Measurements from ENCODE around the gene ZC2HC1C. TPM values are rescaled to one million over a fixed set of nuclear protein-coding genes. Genes with fewer than 3 reads are reported as not detected.

ZC2HC1C gene
- total RNA-seq, 2 donors from 2014 or later, result 1.2 to 3.0 TPM

DNA sequence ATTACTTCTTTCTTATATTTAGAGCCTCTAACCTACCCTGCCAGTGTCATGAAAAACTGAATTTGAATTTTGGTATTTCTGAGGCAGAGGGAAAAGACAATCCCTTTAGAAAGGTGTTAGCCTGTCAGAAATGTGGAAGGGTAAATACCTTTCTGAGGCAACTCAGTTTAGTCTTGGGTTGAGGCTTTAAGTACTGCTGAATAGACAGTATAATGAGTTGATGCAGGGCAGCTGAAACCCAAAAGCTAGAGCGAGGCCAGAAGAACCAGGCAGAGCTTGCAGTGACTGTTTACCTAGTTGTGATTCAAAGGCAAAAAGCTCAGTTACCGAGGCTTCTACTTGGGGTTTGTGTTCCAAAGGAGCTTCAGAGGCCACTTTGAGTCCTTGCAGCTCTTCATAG is 18.7 kb downstream of the ZC2HC1C start:
- DNase-seq (no peak), ATAC-seq (replicated peaks in 1 of 2) (no peak)
- Mint-ChIP-seq H3K4me3 (no peak overlapping the region), H3K9me3 (no peaks in the 10 kb centered on the region), H3K27ac (no peak overlapping the region), H3K36me3 (ENCODE audit: insufficient read depth in 2 of 2) (peaks cover 4 to 13% of the 10 kb centered on the region in 2 donors), H3K27me3 (ENCODE audit: low read depth) (no peaks in the 10 kb centered on the region), H3K4me1 (ENCODE audit: low read depth) (no peaks in the 10 kb centered on the region)

DNA sequence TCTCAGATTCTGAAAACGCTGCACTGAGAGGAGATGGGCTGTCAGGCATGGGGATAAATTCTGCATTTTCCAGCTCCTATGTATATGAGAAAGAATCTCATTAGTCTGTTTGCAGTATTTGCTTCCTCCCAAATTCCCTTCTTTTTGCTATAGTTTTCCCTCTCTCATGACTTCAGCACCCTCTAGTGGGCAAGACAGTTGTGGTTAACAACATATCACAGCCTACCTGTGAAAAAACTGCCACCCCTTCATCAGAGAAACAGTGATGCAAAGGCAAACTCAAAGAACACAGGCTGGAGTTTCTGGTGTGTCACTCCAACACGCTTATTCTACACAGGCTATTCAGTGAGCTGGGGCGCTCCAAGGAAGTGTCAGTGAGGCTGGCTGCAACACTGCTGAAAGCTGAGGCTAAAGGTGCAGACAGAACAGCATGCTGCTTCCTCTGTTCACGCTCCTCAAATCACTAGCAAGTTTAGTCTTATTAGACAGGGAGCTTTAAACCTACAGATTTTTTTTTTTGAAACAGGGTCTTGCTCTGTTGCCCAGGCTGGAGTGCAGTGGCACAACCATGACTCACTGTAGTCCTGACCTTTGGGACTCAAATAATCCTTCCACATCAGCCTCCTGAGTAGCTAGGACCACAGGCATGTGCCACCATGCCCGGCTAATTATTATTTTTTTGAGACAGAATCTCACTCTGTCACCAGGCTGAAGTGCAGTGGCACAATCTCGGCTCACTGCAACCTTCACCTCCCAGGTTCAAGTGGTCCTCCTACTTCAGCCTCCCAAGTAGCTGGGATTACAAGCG is 19.3 kb downstream of the ZC2HC1C start:
- H3K4me1 Mint-ChIP-seq (ENCODE audit: low read depth), result no peaks in the 10 kb centered on the region
- H3K4me3 Mint-ChIP-seq, result no peak overlapping the region
- no peaks in the 10 kb centered on the region for H3K9me3 Mint-ChIP-seq
- H3K36me3 Mint-ChIP-seq (ENCODE audit: insufficient read depth in 2 of 2), result peaks cover 4 to 13% of the 10 kb centered on the region in 2 donors
- no peak overlapping the region for H3K27ac Mint-ChIP-seq
- peak; percentile 28 to 45 for DNase-seq
- peak; percentile 36 to 54 for ATAC-seq (replicated peaks in 1 of 2)
- no peaks in the 10 kb centered on the region for H3K27me3 Mint-ChIP-seq (ENCODE audit: low read depth)

DNA sequence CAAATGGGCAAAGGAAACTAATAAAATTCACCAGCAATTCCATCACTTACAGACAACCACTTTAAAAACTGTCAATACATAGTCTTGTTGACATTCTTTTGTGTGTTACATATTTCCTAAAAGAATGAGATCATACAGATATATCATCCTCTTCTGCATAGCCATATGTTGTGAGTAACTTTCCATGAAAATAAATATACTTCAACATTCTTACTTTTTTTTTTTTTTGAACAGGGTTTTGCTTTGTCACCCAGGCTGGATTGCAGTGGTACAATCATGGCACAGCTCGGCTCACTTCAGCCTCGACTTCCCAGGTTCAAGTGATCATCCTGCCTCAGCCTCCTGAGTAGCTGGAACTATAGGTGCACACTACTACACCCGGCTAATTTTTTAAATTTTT is 20.9 kb downstream of the ZC2HC1C start:
- ATAC-seq (replicated peaks in 1 of 2), result no peak
- Mint-ChIP-seq H3K36me3 (ENCODE audit: insufficient read depth in 2 of 2) (peaks cover 2 to 13% of the 10 kb centered on the region in 2 donors), H3K4me3 (no peak overlapping the region), H3K9me3 (no peaks in the 10 kb centered on the region), H3K27ac (no peak overlapping the region), H3K27me3 (ENCODE audit: low read depth) (no peaks in the 10 kb centered on the region), H3K4me1 (ENCODE audit: low read depth) (no peaks in the 10 kb centered on the region)
- DNase-seq, result no peak

DNA sequence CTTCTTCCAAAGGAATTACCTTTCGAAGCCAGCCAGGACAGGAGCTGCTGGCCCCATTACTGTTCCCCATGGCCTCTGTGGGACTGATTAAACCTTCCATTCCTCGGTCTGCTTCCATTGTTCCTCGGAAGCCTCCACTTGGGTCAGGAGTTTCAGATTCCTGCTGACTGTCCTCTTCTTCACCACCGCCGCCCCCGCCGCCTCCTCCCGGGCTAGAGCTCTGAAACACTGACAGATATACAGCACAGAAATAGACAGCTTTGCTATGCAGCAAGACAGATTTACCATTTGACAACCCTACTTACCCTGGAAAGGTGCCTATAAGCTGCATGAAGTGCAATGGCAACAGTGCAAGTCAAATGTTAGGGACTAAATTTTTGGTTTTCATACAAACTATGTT is 21.8 kb downstream of the ZC2HC1C start:
- H3K4me3 Mint-ChIP-seq, result no peak overlapping the region
- H3K27ac Mint-ChIP-seq, result no peak overlapping the region
- DNase-seq (no peak), ATAC-seq (replicated peaks in 1 of 2) (no peak)
- no peaks in the 10 kb centered on the region for H3K4me1 Mint-ChIP-seq (ENCODE audit: low read depth)
- H3K9me3 Mint-ChIP-seq, result no peaks in the 10 kb centered on the region
- H3K36me3 Mint-ChIP-seq (ENCODE audit: insufficient read depth in 2 of 2), result peaks cover 2 to 10% of the 10 kb centered on the region in 2 donors
- no peaks in the 10 kb centered on the region for H3K27me3 Mint-ChIP-seq (ENCODE audit: low read depth)

DNA sequence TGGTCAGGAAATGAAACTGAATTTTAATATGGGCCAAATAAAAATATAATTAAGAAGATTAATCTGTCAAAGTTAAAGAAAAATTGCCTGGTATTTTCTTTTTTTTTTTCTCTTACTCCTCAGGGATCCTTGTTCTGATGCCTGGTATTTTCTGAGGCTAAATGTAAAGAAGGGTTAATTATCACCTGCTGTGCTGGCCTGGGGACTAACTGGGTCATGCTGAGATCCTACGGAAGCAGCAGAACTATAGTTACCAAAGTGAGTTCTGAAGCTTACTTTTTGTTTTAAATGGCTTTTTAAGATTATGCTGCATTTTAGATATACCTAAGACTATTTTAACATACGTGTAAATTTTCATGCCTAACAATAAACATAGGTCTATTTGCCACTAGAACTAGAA is 23.3 kb downstream of the ZC2HC1C start:
- Mint-ChIP-seq H3K27ac (no peak overlapping the region), H3K4me3 (no peak overlapping the region), H3K4me1 (ENCODE audit: low read depth) (no peaks in the 10 kb centered on the region), H3K27me3 (ENCODE audit: low read depth) (no peaks in the 10 kb centered on the region), H3K36me3 (ENCODE audit: insufficient read depth in 2 of 2) (peaks cover 3 to 5% of the 10 kb centered on the region in 2 donors), H3K9me3 (no peaks in the 10 kb centered on the region)
- no peak for ATAC-seq (replicated peaks in 1 of 2)
- DNase-seq, result no peak

DNA sequence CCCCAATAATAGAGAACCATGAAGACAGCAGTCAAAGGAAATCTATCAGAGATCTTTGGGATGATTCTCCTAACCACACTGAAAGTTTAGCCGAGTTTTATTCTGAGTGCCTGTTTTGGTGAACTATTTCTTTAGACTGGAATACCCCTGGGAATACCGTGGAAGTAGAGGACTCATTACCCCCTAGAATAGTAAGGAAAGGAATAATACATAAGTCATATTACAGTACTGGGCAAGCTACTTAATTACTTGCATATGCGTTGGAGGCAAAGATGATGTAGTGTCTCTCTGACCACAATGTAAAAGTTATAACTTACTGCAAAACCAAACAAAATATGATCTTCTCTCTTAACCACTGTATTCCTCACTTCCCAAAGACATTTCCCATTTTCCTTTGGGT is 25.5 kb downstream of the ZC2HC1C start:
- peaks cover 5 to 15% of the 10 kb centered on the region in 2 donors for H3K36me3 Mint-ChIP-seq (ENCODE audit: insufficient read depth in 2 of 2)
- no peaks in the 10 kb centered on the region for H3K4me1 Mint-ChIP-seq (ENCODE audit: low read depth)
- H3K9me3 Mint-ChIP-seq, result no peaks in the 10 kb centered on the region
- no peak for ATAC-seq (replicated peaks in 1 of 2)
- no peak for DNase-seq
- no peak overlapping the region for H3K27ac Mint-ChIP-seq
- no peak overlapping the region for H3K4me3 Mint-ChIP-seq
- no peaks in the 10 kb centered on the region for H3K27me3 Mint-ChIP-seq (ENCODE audit: low read depth)

DNA sequence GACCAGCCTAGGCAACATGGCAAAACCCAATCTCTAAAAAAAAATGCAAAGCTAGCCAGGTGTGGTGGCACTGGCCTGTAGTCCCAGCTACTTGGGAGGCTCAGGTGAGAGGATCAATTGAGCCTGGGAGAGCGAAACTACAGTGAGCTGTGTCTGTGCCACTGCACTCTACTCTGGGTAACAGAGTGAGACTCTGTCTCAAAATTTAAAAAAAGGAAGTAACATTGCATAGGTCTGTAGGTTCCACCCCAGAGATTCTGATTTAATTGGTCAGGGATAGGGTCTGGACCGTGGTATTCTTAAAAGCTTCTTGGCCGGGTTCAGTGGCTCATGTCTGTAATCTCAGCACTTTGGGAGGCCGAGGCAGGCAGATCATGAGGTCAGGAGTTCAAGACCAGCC is 26.2 kb downstream of the ZC2HC1C start:
- H3K27me3 Mint-ChIP-seq (ENCODE audit: low read depth), result no peaks in the 10 kb centered on the region

DNA sequence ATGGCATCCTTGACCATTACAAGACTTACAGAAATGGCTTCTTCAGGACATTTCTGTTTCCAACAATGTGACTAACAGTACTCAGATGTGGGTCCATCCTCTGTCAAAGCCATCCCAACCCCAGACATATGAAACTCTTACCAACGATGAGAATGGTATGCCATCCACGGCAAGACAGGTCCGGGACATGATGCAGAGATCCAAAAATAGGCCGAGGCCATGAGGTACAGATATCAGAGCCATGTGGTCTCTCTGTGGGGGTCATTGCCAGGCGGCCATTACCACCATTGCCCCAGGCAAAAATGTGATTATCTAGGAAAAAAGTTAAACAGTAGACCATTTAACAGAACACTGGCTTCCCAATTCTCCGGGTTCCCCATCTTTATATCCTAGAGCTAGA is 27.5 kb downstream of the ZC2HC1C start:
- H3K36me3 Mint-ChIP-seq (ENCODE audit: insufficient read depth in 2 of 2), result peaks cover 5 to 15% of the 10 kb centered on the region in 2 donors
- no peaks in the 10 kb centered on the region for H3K9me3 Mint-ChIP-seq
- no peaks in the 10 kb centered on the region for H3K27me3 Mint-ChIP-seq (ENCODE audit: low read depth)
- no peak for ATAC-seq (replicated peaks in 1 of 2)
- no peak overlapping the region for H3K4me3 Mint-ChIP-seq
- no peaks in the 10 kb centered on the region for H3K4me1 Mint-ChIP-seq (ENCODE audit: low read depth)
- DNase-seq, result no peak
- no peak overlapping the region for H3K27ac Mint-ChIP-seq

More for the DNA sequence above, 26.2 kb downstream of the ZC2HC1C start:
- H3K36me3 Mint-ChIP-seq (ENCODE audit: insufficient read depth in 2 of 2), result peaks cover 5 to 15% of the 10 kb centered on the region in 2 donors
- no peaks in the 10 kb centered on the region for H3K9me3 Mint-ChIP-seq
- no peak for ATAC-seq (replicated peaks in 1 of 2)
- DNase-seq, result no peak
- no peaks in the 10 kb centered on the region for H3K4me1 Mint-ChIP-seq (ENCODE audit: low read depth)
- no peak overlapping the region for H3K4me3 Mint-ChIP-seq
- H3K27ac Mint-ChIP-seq, result no peak overlapping the region

DNA sequence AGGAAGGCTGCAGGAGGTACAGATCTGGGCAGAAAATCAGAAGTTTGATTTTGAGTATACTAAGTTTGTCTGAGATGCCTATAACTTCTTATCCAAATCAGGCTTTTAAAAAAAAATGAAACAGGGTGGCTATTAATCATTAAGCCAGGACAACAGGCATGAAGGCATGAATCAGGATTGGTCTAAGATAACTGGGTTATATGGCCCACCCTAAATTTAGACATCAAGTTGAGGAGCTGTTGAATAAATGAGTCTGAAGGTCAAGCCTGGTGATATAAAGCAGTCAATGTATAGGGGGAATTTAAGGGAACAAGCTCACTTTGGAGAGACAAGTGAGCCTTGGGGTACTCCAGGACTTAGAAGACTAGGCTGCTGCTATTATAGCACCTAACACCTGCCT is 28.8 kb downstream of the ZC2HC1C start:
- Mint-ChIP-seq H3K27ac (no peak overlapping the region), H3K36me3 (ENCODE audit: insufficient read depth in 2 of 2) (peaks cover 5 to 15% of the 10 kb centered on the region in 2 donors), H3K27me3 (ENCODE audit: low read depth) (no peaks in the 10 kb centered on the region), H3K4me1 (ENCODE audit: low read depth) (no peaks in the 10 kb centered on the region), H3K9me3 (no peaks in the 10 kb centered on the region), H3K4me3 (no peak overlapping the region)
- no peak for DNase-seq
- ATAC-seq (replicated peaks in 1 of 2), result no peak

DNA sequence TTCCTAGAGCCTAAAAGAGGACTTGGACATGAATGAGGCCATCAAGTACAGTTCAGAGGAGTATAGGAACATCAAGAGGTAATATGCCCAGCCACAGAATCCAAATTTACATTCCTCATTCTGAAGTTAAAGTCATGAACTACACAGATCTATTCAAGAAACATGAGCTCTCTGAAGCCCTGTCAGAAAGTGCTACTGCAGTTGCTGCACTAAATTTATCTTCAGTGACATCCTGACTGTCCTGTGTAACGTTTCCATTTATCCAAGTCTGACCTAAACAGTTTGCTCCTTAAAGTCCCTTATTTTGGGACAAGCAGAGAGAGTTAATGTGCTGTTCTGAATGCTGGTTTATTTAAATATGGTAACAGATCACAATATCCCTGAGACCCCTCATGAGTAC is 29.2 kb downstream of the ZC2HC1C start:
- peak overlapping the region; percentile 68 for H3K27ac Mint-ChIP-seq
- peaks cover 5 to 15% of the 10 kb centered on the region in 2 donors for H3K36me3 Mint-ChIP-seq (ENCODE audit: insufficient read depth in 2 of 2)
- no peaks in the 10 kb centered on the region for H3K4me1 Mint-ChIP-seq (ENCODE audit: low read depth)
- no peak for ATAC-seq (replicated peaks in 1 of 2)
- no peak overlapping the region for H3K4me3 Mint-ChIP-seq
- H3K9me3 Mint-ChIP-seq, result no peaks in the 10 kb centered on the region
- H3K27me3 Mint-ChIP-seq (ENCODE audit: low read depth), result no peaks in the 10 kb centered on the region
- no peak for DNase-seq

DNA sequence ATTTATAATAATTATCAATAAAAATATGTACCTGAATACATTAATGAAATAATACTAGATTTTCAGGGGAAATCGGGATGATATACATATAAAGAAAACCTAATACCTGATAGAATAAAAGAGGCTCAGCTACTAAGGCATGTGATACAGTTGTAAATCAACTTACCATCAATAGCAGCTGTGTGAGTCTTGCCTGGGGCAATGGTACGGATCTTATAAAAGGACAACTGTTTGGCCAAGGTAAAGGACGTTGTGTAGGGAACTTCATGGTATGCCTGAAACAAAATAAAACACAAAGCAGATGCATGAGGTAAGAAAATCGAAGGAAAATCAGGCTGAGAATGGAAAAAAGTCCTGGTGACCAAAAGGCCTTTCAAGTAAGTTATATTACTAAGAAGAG is 32.0 kb downstream of the ZC2HC1C start:
- Mint-ChIP-seq H3K36me3 (ENCODE audit: insufficient read depth in 2 of 2) (peaks cover 6 to 23% of the 10 kb centered on the region in 2 donors), H3K27me3 (ENCODE audit: low read depth) (no peaks in the 10 kb centered on the region), H3K27ac (no peak overlapping the region), H3K9me3 (no peaks in the 10 kb centered on the region), H3K4me1 (ENCODE audit: low read depth) (no peaks in the 10 kb centered on the region), H3K4me3 (no peak overlapping the region)
- no peak for ATAC-seq (replicated peaks in 1 of 2)
- no peak for DNase-seq

DNA sequence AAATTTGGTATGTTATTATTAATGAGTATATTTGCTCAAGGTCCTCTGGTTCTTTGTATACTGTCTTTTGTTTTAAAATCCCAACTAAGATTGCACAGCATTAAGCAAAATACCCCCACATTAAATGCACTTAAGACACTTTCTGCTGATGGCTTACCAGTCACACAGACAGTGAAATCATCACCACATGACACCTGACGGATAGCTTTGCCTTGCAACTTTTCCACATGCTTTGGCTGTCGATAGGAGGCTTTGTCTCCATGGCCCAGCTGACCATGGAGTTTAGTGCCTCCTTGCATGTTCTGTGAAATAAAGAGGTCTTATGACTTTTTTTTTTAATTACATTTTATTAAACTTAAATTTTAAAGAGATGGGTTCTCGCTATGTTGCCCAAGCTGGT is 37.7 kb downstream of the ZC2HC1C start:
- peaks cover 8 to 34% of the 10 kb centered on the region in 2 donors for H3K36me3 Mint-ChIP-seq (ENCODE audit: insufficient read depth in 2 of 2)

DNA sequence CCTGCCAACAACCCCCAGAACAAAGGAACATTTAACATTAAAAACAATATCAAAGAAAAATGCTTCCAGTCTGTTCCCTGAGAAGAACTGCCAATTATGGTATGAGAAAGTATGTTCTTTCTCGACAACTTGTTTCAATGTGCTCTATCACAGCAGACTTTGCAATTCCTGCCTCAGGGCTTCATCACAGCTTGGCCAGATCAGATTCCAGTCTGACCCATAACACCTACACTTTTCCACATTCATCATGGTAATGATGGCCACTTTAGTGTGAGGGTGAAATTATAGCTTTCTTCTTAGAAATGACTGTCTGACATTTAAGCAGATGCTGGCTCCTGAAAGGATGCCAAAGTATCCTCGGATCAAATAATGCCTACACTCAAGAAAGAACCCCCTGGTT is 40.4 kb downstream of the ZC2HC1C start:
- H3K9me3 Mint-ChIP-seq, result no peaks in the 10 kb centered on the region
- no peak overlapping the region for H3K4me3 Mint-ChIP-seq
- DNase-seq, result no peak
- H3K27me3 Mint-ChIP-seq (ENCODE audit: low read depth), result no peaks in the 10 kb centered on the region
- no peak overlapping the region for H3K27ac Mint-ChIP-seq
- peaks cover 8 to 35% of the 10 kb centered on the region in 2 donors for H3K36me3 Mint-ChIP-seq (ENCODE audit: insufficient read depth in 2 of 2)
- H3K4me1 Mint-ChIP-seq (ENCODE audit: low read depth), result no peaks in the 10 kb centered on the region
- no peak for ATAC-seq (replicated peaks in 1 of 2)

More for the DNA sequence above, 37.7 kb downstream of the ZC2HC1C start:
- H3K9me3 Mint-ChIP-seq, result no peaks in the 10 kb centered on the region
- no peak for ATAC-seq (replicated peaks in 1 of 2)
- no peak overlapping the region for H3K27ac Mint-ChIP-seq
- H3K27me3 Mint-ChIP-seq (ENCODE audit: low read depth), result no peaks in the 10 kb centered on the region
- H3K4me3 Mint-ChIP-seq, result no peak overlapping the region
- H3K4me1 Mint-ChIP-seq (ENCODE audit: low read depth), result no peaks in the 10 kb centered on the region
- no peak for DNase-seq
